Keratinocyte (primary cell): ENCODE measurements around the gene IQSEC3. TPM values are rescaled to one million over a fixed set of nuclear protein-coding genes. Genes with fewer than 3 reads are reported as not detected.

Experiments
- DNase-seq: peaks from one replicate; pipeline ENCODE4 v3.0.0-alpha.2; 2011; ENCODE audit warnings: low read depth, missing footprints, low spot score
- FAIRE-seq: peaks from 2 replicates; lab custom pipeline; 2011; peaks lifted over from hg19 to GRCh38; lab: Jason Lieb, UNC
- H2AFZ ChIP-seq: 2 replicates; pipeline ENCODE4 v1.6.0; 2012; ENCODE audit warnings: low read length, control low read depth, inconsistent platforms; ENCODE audit not compliant: control insufficient read depth
- H3K27ac ChIP-seq: 2 replicates; pipeline ENCODE4 v1.5.1; 2011; ENCODE audit warnings: low read length; ENCODE audit not compliant: control insufficient read depth, insufficient read depth
- H3K27me3 ChIP-seq: 3 replicates; pipeline ENCODE4 v1.6.0; 2011; ENCODE audit warnings: low read length; ENCODE audit not compliant: control insufficient read depth, insufficient read depth; ENCODE audit errors: extremely low read depth
- H3K36me3 ChIP-seq, 2 experiments: 2 replicates in 1 of 2; 3 replicates in 1 of 2; pipeline ENCODE4 v1.5.1; 2011; ENCODE audit warnings: low read length in 2 of 2, mild to moderate bottlenecking in 1 of 2; ENCODE audit not compliant: control insufficient read depth in 2 of 2, insufficient read depth in 2 of 2; ENCODE audit errors: extremely low read depth in 1 of 2
- H3K4me1 ChIP-seq: 3 replicates; pipeline ENCODE4 v1.5.1; 2011; ENCODE audit warnings: low read length; ENCODE audit not compliant: control insufficient read depth, insufficient read depth; ENCODE audit errors: extremely low read depth
- H3K4me2 ChIP-seq: 3 replicates; pipeline ENCODE4 v1.6.0; 2011; ENCODE audit warnings: low read depth, low read length; ENCODE audit not compliant: control insufficient read depth, insufficient read depth; ENCODE audit errors: extremely low read depth
- H3K4me3 ChIP-seq, 3 experiments: fragments of 200-600 bp in 1 of 3; sonication (generic) in 1 of 3; 2 replicates in 2 of 3; 3 replicates in 1 of 3; pipeline ENCODE4 v1.5.1; 2011 to 2016; ENCODE audit warnings: low read length in 3 of 3, mild to moderate bottlenecking in 3 of 3, control low read depth in 2 of 3, inconsistent platforms in 1 of 3, low read depth in 1 of 3, mixed read lengths in 1 of 3, mixed run types in 1 of 3, moderate library complexity in 1 of 3; ENCODE audit not compliant: control insufficient read depth in 2 of 3, insufficient read depth in 2 of 3; ENCODE audit errors: extremely low read depth in 1 of 3
- H3K79me2 ChIP-seq: 2 replicates; pipeline ENCODE4 v1.6.0; 2012; ENCODE audit warnings: low read length; ENCODE audit not compliant: control insufficient read depth, insufficient read depth
- H3K9ac ChIP-seq: 3 replicates; pipeline ENCODE4 v1.6.0; 2011; ENCODE audit warnings: low read length; ENCODE audit not compliant: control insufficient read depth, insufficient read depth; ENCODE audit errors: extremely low read depth
- H3K9me1 ChIP-seq: 3 replicates; pipeline ENCODE4 v1.6.0; 2011; ENCODE audit warnings: low read length; ENCODE audit not compliant: control insufficient read depth, insufficient read depth; ENCODE audit errors: extremely low read depth
- H3K9me3 ChIP-seq: 2 replicates; pipeline ENCODE4 v1.5.1; 2012; ENCODE audit warnings: low read depth, low read length; ENCODE audit not compliant: control insufficient read depth
- H4K20me1 ChIP-seq: 3 replicates; pipeline ENCODE4 v1.6.0; 2011; ENCODE audit warnings: low read length; ENCODE audit not compliant: control insufficient read depth, insufficient read depth; ENCODE audit errors: extremely low read depth
- EZH2 ChIP-seq: IDR thresholded peaks from one replicate; pipeline ENCODE4 v1.6.1; 2012; ENCODE audit warnings: inconsistent platforms, mild to moderate bottlenecking, low read length, moderate library complexity
- dilution Hi-C: fragments of 300-500 bp; cut with MboI; formaldehyde crosslinking; loops from one replicate; pipeline ENCODE4 v1.7.0; 2020; ENCODE audit warnings: low sequenced_read_pairs; ENCODE audit not compliant: extremely low pct_ligation_motif_present
- polyA plus RNA-seq, 5 experiments: library from polyadenylated mRNA; depleted of rRNA in 3 of 5; stranded (reverse) in 3 of 5; stranded (forward) in 1 of 5; unstranded in 1 of 5; fragments of >200 nt; gene quantifications; 1 replicate in 1 of 5; 2 replicates in 3 of 5; 3 replicates in 1 of 5; pipeline versions ENCODE4 v1.2.1 to v1.2.3, GENCODE V29; 2011 to 2012; ENCODE audit warnings: missing spikeins in 2 of 5, low read depth in 1 of 5, low replicate concordance in 1 of 5
- TF ChIP-seq, protein P1 (sequence below), 3 experiments: IDR thresholded peaks in 1 of 3; conservative IDR thresholded peaks in 1 of 3; optimal IDR thresholded peaks in 1 of 3; 2 replicates in 2 of 3; 3 replicates in 1 of 3; pipeline versions ENCODE3 to v1.5.1; 2011; ENCODE audit warnings: low read length in 3 of 3, mild to moderate bottlenecking in 3 of 3, moderate library complexity in 2 of 3, control low read depth in 1 of 3, inconsistent platforms in 1 of 3; ENCODE audit not compliant: insufficient read depth in 2 of 3; ENCODE audit errors: extremely low read depth in 1 of 3

The IQSEC3 gene
- polyA plus RNA-seq, 1 donor (not counting 4 experiments of a cell fraction or from before 2014, with no cell fraction given), result not detected

DNA sequence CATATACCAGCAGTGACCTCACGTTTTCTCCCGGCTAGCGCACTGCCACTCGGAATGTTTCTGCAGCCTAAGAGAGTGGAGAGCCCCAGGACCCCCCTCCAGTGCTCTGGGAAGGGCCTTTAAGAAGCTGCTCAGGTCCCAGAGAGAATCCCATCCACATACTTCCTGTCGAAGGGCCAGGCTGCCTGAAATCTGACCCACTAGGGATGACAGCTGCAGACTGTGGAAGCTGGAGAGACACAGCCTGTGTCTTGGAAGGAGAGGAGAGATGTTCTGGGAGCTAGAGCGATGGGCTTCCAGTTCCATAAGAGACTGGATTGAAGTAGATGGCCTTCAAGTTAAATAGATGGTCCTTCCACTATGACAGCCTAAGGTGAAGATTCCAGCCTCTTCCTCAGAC, 54.4 kb downstream of the IQSEC3 start:
- FAIRE-seq (no peak), DNase-seq (no peak)
- Histone ChIP-seq H3K4me2 (no peak overlapping the region), H3K9ac (no peak overlapping the region), H3K27me3 (no peaks in the 10 kb centered on the region), H3K27ac (no peak overlapping the region), H3K79me2 (no peaks in the 10 kb centered on the region), H3K4me1 (no peaks in the 10 kb centered on the region), H4K20me1 (no peaks in the 10 kb centered on the region), H2AFZ (no peak overlapping the region), H3K4me3 (no peak overlapping the region), H3K9me3 (no peaks in the 10 kb centered on the region), H3K9me1 (no peaks in the 10 kb centered on the region), H3K36me3 (no peaks in the 10 kb centered on the region)
- TF ChIP-seq EZH2, result no peak
- TF ChIP-seq, protein P1, sequence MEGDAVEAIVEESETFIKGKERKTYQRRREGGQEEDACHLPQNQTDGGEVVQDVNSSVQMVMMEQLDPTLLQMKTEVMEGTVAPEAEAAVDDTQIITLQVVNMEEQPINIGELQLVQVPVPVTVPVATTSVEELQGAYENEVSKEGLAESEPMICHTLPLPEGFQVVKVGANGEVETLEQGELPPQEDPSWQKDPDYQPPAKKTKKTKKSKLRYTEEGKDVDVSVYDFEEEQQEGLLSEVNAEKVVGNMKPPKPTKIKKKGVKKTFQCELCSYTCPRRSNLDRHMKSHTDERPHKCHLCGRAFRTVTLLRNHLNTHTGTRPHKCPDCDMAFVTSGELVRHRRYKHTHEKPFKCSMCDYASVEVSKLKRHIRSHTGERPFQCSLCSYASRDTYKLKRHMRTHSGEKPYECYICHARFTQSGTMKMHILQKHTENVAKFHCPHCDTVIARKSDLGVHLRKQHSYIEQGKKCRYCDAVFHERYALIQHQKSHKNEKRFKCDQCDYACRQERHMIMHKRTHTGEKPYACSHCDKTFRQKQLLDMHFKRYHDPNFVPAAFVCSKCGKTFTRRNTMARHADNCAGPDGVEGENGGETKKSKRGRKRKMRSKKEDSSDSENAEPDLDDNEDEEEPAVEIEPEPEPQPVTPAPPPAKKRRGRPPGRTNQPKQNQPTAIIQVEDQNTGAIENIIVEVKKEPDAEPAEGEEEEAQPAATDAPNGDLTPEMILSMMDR (optimal IDR thresholded peaks at IDR 0.05 in 1 of 3, IDR thresholded peaks at IDR 0.05 in 1 of 3, conservative IDR thresholded peaks at IDR 0.05 in 1 of 3; ENCODE audit: extremely low read depth in 1 of 3, insufficient read depth in 2 of 3, low read length in 3 of 3), result no peak
- dilution Hi-C loops, result no loop called here

DNA sequence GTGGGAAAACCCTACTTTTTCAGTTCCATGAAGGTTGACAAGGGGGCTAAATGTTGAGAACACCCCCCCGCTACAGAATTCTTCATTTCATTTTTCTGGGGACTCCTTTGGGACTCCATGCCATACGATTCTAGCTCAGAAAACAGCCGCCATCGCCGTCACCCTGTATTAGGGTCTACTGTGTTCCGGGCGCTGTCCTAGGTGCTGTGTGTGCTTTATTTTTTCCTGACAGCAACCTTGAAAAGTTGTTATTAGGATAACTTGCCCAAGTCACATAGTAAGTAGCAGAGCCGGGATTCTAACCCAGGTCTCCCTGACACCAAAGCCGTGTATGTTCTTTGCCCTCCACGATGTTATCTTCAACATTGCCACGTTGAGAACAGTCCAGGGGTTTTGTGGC, 55.1 kb downstream of the IQSEC3 start:
- TF ChIP-seq, protein P1 (optimal IDR thresholded peaks at IDR 0.05 in 1 of 3, IDR thresholded peaks at IDR 0.05 in 1 of 3, conservative IDR thresholded peaks at IDR 0.05 in 1 of 3; ENCODE audit: extremely low read depth in 1 of 3, insufficient read depth in 2 of 3, low read length in 3 of 3), result no peak
- no peak for TF ChIP-seq EZH2
- Histone ChIP-seq H4K20me1 (no peaks in the 10 kb centered on the region), H3K4me1 (no peaks in the 10 kb centered on the region), H3K9me1 (no peaks in the 10 kb centered on the region), H3K9ac (no peak overlapping the region), H3K9me3 (no peaks in the 10 kb centered on the region), H3K4me3 (no peak overlapping the region), H3K79me2 (no peaks in the 10 kb centered on the region), H2AFZ (no peak overlapping the region), H3K27me3 (no peaks in the 10 kb centered on the region), H3K4me2 (no peak overlapping the region), H3K36me3 (no peaks in the 10 kb centered on the region), H3K27ac (no peak overlapping the region)
- dilution Hi-C loops, result no loop called here
- no peak for FAIRE-seq
- DNase-seq, result no peak
